NCI-H146 treated with DMSO at 0.1 percent for 48 hours (cell line): Measurements from ENCODE around the gene RELN.

ENCODE experiments used
- DNase-seq: peaks from one replicate; lab custom pipeline; 2025; ENCODE audit not compliant: unreplicated experiment; lab: John Stamatoyannopoulos, UW

RELN gene

DNA sequence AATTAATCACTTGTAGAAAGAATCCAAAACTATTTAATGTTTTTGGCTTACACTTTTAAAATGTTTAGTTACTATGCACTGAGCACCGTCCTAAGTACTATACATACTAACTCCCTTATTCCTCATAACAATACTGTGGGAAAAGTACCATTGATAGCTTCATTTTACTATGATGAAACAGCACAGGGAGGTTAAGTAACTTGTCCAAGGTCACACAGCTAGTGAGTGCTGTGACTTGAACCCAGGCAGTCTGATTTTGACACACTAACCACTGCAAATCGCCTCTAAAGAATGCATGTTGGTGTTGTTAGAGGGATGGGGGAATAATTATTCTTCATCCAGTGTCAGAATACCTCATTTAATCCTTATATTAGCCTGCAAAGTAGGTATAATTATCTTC, 1.9 kb upstream of the RELN start:
- DNase-seq, result no peak

DNA sequence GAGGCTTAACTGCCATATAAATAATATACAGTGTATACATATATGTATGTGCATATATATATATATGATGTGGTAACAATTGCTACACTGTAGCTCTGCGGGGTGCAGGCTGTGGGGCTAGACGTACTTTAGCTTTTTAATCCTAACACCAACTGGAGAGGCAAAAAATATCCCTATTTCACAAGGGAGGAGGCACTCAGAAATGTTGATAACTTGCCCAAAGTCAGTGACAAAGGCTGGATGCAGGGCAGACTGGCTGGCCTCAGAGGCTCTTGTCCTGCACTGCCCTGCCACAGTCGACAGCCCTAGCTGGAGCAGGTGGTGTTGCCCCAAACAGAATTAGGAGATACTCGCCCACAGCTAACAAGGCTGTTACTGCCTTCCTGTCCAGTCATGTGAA, 1.5 kb upstream of the RELN start:
- no peak for DNase-seq

DNA sequence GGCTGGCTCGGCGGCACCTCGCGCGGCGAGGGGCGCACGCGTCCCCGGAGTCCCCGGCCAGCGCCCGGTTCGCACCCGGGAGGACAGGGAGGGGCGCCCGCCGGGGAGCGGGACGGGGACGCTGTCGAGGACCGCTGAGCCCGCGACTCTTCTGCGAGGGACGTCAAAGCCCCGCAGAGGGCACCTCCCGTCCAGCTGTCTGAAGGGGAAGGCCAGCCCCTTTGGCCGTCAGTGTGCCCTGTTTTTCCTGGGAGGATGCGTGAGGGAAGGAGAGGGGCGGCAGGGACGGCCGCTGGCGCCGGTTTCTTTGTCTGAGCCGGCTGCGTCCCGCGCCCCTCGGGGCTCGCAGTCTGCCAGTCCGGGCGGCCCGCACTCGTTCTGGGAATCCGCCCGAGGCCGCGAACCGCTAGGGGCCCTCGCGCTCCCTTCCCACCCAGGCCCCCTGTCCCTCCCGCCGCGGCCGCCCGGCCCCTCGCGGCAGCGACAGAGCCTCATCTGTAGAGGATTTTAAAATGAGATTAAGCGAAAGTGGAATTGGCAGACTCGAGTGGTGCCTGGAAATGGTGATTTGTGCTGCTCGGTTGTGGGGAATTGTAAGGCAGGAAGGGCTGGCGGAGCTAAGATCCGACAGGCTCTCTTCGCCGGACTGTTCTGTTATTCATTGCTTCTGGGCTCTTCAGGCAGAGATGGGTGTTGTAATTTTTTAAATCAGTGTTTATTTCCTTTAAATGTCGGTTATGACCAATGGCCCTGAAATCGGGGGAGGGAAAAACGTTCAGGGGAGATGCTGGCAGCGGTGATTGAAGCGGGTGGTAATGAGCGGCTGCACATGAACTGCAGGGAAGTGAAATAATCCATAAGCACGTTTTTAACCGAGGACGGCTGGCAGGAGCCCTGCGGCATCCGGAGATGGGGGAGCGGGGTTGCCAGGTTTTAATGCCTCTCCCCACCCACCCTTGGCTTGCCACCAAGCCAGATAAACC, 618 bp upstream of the RELN start:
- DNase-seq, result peak; percentile 51

DNA sequence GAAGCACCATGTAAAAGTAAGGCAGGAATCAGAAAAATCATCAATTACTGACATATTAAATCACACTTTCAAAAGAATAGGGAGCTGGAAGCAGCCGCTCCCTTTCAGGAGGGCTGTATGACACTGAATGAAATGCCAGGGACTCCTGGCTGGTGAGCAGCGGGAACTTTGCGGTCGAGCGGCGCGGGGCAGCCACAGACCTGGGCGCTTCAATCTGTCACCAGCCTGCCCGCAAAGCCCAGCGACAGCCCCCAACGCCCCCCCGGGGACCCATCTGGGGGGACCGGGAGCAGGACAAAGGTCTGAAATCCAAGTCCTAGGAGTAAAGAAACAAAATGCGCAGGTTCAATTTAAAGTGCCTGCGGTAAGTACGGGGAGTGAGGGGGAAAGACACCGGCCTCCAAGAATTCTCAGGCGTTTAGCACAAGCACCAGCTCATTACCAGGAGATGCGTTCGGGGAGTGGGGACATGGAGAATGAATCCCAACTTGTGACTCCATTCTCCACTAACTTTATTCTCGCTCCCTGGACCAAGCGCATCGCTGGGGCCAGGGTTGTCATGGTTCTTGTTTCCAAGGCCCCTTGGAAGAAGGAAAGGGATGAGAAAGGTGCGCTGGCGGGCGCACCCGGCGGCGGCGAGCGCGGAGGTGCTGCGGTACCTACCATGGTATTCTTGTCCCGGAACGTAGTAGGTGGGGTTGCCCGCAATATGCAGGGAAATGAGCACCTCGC, 824 bp downstream of the RELN start:
- DNase-seq, result no peak

DNA sequence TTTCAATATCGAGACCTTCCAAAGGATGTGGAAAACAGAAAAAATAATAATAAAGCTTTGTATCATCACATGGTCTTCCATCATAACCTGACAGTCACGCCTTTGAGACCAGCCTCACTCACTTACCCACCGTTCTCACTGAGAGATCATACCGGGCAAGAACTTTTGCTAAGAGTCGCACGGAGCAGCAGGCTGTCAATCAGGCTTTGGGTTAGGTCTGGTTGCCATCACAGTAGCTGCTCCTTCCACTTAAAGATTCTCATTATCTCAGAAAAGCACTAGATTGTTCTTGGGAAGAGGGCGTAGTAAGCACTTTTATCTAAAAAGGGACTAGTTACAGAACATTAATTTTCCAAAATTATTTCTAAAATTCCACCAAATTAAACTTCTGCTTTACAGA, 2.0 kb downstream of the RELN start:
- no peak for DNase-seq

DNA sequence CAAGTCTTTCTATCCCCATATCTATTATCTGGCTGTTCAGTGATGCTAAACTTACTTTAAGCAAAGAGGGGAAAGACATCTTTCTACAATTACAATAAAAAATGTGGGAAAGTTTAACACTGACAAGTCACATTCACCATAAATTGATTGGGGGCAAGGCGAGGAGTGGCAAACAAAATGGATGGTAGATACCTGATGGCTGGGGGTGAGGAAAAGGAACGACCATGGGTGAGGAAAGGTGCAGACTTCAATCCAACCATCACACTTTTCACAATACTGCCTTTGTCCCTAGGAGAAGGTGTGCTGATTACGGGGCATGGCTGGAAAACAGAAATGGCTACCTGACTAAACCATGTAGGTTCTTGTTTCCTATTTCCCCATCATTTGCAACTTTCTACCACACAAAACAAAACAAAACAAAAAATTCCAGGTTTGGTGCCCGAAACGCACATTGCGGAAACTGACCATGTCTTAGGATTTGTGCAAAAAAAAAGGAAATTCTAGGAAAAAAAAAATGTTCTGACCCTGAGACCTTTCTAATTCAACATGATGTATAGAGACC, 3.8 kb downstream of the RELN start:
- no peak for DNase-seq

DNA sequence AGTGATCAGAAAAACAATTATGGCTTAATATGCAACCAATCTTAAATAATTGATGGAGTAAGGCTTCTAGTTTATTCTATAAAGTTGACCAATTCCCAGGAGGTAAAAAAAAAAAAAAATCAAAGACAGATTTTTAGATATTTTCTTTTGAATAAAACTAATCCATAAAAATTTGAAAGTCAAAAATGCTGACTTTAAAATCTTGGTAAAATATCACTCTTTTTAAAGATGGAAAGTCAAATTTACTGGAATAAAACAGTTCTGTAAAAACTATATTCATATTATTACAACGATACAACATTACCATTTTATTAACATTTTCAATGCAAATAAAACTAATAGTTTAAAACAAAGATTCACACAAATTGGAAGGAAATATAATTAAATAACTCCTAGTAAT, 5.4 kb downstream of the RELN start:
- DNase-seq, result no peak

DNA sequence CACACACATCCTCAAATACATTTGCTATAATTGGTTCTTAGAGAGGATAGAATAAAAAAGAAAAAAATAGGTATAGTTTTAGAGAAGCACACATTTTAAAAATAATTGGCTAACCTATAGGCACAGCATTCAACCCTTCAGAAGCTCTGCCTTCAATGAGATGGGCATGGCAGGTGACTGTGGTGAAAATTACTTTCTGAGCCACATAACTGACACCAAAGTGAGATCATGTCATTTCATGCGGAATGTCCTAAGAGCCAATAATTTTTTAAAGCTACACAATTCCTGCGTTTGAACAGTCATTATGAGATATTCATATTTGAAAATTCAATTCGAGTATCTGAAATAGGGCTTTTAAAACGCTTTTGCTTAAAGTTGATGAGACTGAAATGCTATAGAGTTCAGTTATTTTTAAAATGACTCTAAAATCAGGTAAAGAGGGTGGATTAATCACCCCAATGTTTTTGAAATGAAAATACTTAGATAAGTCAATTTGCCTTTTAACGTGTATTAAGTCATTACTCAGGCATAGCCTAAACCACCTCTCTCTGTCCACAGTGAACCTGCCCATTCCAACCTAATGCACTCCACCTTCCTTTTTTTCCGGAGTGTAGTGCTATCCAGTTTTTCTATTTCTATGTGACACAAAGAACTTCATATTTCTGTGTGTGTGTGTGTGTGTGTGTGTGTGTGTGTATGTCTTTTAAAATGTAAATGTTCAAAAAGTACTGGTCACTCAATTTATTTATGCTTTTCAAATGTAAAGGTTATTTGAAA, 6.1 kb downstream of the RELN start:
- DNase-seq, result no peak

DNA sequence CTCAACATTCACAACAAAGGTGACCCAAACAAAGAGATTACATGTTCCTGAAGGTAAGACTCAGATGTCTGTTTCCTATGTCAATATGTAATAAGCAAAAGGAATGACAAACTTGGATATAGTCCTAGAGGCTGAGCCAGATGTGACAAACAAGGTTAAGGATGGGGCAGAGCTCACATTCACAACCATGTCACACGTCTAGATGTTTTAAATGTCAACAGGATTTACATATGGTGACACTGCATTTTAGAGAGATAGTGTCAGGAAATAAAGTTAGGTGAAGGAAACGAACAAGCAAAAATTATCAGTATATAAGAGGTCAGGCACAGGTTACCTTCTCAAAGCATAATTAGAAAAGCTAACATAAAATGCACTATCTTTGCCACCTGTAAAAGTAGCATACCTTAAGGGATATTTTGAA, 8.4 kb downstream of the RELN start:
- no peak for DNase-seq

DNA sequence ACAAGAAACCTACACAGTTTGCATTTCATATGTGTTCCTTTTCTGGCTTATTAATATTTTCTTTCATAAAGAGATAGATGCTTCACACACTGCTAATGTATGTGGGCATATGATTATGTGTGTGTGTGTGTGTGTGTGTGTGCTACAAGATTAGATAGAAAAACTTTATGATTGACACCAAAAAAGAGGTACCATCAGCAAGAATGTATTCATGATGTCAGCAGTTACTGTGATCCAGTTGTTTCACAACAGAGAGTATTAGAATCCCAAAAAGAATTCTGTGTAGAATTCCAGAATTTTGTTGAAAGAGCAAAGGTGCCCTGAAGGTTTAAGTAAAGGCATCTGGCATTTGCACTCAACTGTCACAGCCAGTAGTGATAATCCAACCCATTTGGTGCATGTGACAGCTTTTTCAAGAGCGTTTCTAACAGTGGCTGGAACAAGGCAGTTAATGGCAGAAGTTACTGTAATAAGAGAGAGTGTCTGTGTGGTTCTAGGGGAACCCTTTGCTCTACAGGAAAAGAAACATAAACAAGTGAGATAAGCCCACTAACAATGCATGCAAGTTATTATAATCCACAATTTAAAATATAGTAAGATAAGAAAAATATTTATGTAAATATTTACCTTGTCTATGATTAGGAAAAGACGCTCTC, 16.6 kb downstream of the RELN start:
- no peak for DNase-seq

DNA sequence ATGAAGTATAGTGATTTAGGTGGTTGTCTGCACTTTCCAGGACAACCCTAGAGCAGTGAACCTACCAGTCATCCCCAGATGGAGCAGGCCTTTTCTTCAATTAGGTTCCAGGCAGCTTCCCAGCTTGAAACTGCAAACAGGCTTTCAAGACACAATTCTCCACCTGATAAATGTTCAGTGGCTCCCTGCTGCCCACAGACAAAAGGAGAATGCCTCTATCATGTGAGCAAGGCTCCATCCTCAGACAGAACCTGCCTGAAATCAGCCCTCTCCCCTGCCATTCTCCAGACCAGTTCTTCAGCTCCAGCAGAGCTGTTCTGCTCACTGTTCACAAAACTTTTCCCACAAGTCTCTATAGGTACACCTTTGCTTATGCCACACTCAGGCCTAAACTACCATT, 22.1 kb downstream of the RELN start:
- DNase-seq, result peak; percentile 79

DNA sequence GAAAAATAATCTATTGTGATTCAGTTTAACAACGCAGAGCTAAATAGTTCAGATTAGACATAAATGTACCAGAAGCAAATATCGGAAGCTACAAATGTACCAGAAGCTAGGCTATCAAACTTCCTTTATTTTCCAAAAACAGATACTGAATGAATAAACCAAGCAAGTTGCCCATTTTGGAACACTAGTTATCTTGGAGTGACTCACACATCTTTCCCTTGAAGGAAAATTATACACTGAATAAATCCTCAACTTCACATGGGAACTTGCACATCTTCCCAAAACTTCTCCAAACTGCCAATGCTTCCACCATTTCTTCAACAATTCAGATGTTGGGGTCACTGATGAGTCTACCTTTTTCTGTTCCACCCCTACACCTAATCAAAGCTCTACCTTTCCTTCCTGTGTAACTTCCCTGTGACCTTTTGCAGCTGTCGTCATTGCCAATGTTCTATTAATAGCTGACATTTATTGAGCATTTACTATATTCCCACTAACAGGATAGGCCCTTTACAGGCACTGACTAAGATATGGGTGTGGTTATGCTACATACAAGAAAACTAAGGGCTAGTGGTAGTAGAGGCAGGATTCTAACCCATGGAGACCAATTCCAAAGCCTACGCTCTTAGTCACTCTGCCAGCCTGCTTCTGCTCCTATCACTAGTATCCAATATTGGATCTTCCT, 22.7 kb downstream of the RELN start:
- no peak for DNase-seq

DNA sequence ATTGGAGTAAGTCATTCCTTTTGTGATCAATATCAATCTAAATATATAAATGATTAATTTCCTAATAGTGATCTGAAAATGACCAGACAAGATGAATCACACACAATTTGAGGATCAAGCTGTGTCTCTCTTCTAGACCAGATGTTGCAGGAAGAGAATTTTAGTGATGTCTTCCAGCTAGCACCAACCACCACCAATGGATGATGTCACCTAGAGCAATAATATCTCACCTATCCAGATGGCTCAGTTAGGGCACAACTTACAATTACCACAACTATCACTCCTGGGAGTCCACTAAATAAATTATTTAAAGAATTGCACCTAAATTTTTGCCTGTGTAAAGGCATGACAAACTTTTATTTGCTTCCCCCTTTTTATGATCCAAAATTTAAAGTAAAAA, 25.2 kb downstream of the RELN start:
- no peak for DNase-seq

DNA sequence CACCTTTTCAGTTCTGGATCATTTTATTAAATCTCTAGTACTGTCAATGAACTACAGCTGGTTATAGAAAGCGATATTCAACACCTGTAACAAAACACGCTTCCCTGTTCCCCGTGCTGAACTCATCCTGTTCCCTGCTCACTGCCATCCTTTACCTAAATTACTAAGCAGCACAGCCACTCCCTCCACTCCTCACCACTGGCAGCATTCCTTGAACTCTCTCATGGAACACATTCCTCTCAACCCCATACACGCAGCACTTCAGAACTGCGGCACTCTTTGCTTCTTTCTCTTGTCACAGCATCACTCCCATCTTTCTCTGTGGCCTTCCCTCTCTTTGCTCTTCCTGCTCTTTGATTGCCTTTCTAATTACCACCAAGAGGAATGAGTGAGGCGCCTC, 27.4 kb downstream of the RELN start:
- no peak for DNase-seq

DNA sequence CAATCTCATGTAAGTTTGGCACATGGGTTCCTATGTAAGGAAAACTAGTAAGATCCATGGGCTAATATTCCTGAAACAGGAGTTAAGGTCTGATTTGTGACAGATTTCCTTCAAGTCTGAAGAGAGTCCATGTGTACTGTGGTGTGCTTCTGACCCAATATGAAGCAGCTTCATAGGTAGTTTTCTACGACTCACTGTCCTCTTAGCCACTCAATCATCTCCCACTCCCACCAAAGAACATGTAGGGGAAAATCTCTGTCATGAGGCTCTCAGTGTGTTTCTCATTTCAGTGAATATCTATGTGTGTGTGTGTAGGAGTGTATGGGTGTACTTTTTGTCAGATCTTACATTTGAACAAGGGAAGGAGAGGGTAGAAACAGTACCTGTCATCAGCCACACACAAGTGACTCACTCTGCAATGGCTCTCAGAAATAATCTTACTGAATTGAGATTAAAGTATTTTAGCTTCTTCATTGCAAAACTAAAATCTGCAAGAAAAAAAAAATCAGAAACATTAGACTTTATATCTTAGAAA, 31.1 kb downstream of the RELN start:
- no peak for DNase-seq

DNA sequence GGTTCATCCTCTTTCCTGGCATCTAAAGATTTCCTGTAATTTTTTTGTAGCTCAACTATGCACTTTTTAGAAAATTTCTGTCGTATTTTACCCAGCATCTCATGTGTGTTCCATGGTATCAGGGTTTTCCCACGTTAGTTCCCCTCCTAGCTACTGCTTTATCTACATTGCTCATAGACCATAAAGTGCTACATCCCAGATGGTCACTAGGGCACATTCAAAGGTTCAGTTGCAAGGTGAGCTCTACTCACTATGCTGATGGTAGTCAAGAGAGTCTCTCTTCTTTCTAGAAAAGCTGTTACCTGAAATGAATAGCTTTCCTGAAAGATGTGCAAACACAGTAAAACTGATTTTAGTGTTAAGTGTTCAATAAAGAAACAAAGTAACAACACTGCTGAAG, 33.5 kb downstream of the RELN start:
- no peak for DNase-seq

DNA sequence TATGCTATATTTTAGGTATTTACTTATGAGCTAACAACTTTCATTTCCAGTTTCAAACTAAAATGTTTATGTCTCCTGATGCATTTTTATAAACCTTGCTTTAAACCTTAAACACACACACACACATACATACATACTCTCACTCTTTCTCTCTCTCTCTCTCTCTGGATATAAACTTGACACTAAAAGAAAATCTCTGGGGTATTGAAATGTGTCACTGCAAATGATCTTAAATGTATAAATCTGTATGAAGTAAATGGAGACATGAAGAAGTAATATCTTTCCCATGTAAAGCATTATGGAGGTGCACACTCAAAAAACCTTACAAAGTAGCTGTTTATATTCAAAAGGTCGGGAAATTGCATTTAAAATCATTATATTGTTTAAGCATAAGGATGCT, 37.0 kb downstream of the RELN start:
- no peak for DNase-seq

DNA sequence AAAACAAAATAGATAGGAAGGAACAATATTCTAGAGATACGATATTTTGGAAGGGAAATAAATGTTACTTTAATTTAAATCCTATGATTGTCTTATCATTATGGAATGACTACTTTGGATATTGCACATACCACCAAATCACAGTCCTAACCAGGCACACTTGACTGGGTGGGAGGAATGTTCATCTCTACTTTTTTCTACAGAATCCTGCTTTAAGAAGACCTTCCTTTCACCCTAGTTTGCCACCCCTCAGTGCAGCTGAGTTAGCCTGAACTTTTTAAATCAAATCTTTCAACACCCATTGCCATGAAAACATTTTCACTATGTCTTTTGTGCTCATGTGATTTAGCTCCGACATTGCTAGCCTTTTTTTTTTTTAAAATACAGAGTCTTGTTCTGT, 38.1 kb downstream of the RELN start:
- no peak for DNase-seq

DNA sequence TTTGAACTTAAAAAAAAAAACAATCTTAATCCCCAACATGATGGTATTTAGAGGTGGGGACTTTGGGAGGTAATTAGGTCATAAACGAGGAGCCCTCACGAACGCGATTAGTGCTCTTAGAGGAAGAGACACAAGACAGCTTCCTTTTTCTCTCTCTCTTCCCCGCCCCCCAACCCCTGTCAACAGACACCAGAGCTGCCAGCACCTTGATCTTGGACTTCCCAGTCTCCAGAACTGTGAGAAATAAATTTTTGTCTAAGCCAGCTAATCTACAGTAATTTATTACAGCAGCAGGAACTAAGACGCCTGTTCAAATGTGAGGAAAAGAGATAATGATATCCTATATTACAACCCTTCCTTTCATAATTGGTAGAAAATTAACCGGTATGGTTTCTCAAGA, 40.1 kb downstream of the RELN start:
- DNase-seq, result no peak
